H1 (cell line): ENCODE data around the gene GRB7. TPM values are rescaled to one million over a fixed set of nuclear protein-coding genes. Genes with fewer than 3 reads are reported as not detected.
A peak's percentile ranks its signal among the peaks of the same experiment; 100 is the strongest.

Experiments
- CTCF ChIA-PET: fragments of 300-600 bp; sonication (Branson Sonifier 250); formaldehyde crosslinking; loops from one replicate; lab custom pipeline; 2021; ENCODE audit not compliant: partially characterized antibody; lab: Charles Lee
- POLR2A ChIA-PET: fragments of 300-600 bp; sonication (Branson Sonifier 250); formaldehyde crosslinking; loops from one replicate; lab custom pipeline; 2021; ENCODE audit warnings: inconsistent platforms; ENCODE audit not compliant: partially characterized antibody; lab: Charles Lee
- DNase-seq, 2 experiments: peaks; one replicate each; pipeline versions ENCODE4 v3.0.0 to v3.0.0-alpha.2; 2010 to 2022; ENCODE audit warnings: low spot score in 2 of 2, low read depth in 1 of 2, mixed read lengths in 1 of 2
- FAIRE-seq: peaks from 2 replicates; lab custom pipeline; 2011; peaks lifted over from hg19 to GRCh38; lab: Jason Lieb, UNC
- H2AFZ ChIP-seq: 2 replicates; pipeline ENCODE4 v1.8.1; 2012; ENCODE audit warnings: low read length, inconsistent platforms
- H2AK5ac ChIP-seq: 2 replicates; pipeline ENCODE4 v1.6.1; 2013; ENCODE audit warnings: low read depth, low read length
- H2BK120ac ChIP-seq: replicated peaks from 2 replicates; pipeline ENCODE3; 2013; ENCODE audit warnings: low read depth, low read length, inconsistent platforms
- H2BK12ac ChIP-seq: 2 replicates; pipeline ENCODE4 v1.6.1; 2013; ENCODE audit warnings: low read depth, low read length
- H2BK15ac ChIP-seq: 2 replicates; pipeline ENCODE4 v1.6.1; 2013; ENCODE audit warnings: low read length
- H2BK20ac ChIP-seq: 2 replicates; pipeline ENCODE4 v1.6.1; 2013; ENCODE audit warnings: low read length
- H2BK5ac ChIP-seq: 2 replicates; pipeline ENCODE4 v1.6.1; 2013; ENCODE audit warnings: low read depth, low read length
- H3K14ac ChIP-seq: 2 replicates; pipeline ENCODE4 v1.6.1; 2013; ENCODE audit warnings: inconsistent platforms; ENCODE audit not compliant: insufficient read length
- H3K18ac ChIP-seq: 2 replicates; pipeline ENCODE4 v1.6.1; 2013; ENCODE audit warnings: low read length; ENCODE audit errors: extremely low read depth
- H3K23ac ChIP-seq: 2 replicates; pipeline ENCODE4 v1.6.1; 2013; ENCODE audit warnings: inconsistent platforms; ENCODE audit not compliant: insufficient read length
- H3K23me2 ChIP-seq: 2 replicates; pipeline ENCODE4 v1.6.1; 2013; ENCODE audit warnings: low read depth, low read length
- H3K27ac ChIP-seq: 2 replicates; pipeline ENCODE4 v1.6.1; 2011; ENCODE audit warnings: low read depth, low read length, inconsistent platforms
- H3K27me3 ChIP-seq, 4 experiments: replicated peaks in 1 of 4; 1 replicate in 1 of 4; 2 replicates in 3 of 4; pipeline versions ENCODE4 v1.6.1 to v1.8.1; 2011 to 2013; ENCODE audit warnings: low read length in 3 of 4, mild to moderate bottlenecking in 3 of 4, inconsistent platforms in 2 of 4, mixed read lengths in 2 of 4, moderate library complexity in 1 of 4; ENCODE audit not compliant: control insufficient read depth in 3 of 4, insufficient read depth in 3 of 4; ENCODE audit errors: extremely low read depth in 1 of 4
- H3K36me3 ChIP-seq, 4 experiments: 2 replicates each; pipeline versions ENCODE4 v1.6.1 to v1.8.1; 2011 to 2013; ENCODE audit warnings: mild to moderate bottlenecking in 4 of 4, low read length in 3 of 4, moderate library complexity in 2 of 4, control low read depth in 1 of 4, inconsistent platforms in 1 of 4; ENCODE audit not compliant: insufficient read depth in 4 of 4, control insufficient read depth in 2 of 4
- H3K4ac ChIP-seq: replicated peaks from 2 replicates; pipeline ENCODE3; 2013; ENCODE audit warnings: low read length, low read depth, mixed read lengths, inconsistent platforms; ENCODE audit not compliant: insufficient read length
- H3K4me1 ChIP-seq, 4 experiments: replicated peaks in 1 of 4; 1 replicate in 1 of 4; 2 replicates in 3 of 4; pipeline versions ENCODE4 v1.6.1 to v1.8.1; 2011 to 2013; ENCODE audit warnings: low read length in 3 of 4, inconsistent platforms in 2 of 4, mixed read lengths in 1 of 4; ENCODE audit not compliant: insufficient read depth in 4 of 4, control insufficient read depth in 3 of 4
- H3K4me2 ChIP-seq, 2 experiments: 2 replicates each; pipeline versions ENCODE4 v1.6.1 to v1.8.1; 2011 to 2013; ENCODE audit warnings: low read depth in 2 of 2, low read length in 2 of 2, control low read depth in 1 of 2, inconsistent platforms in 1 of 2, mild to moderate bottlenecking in 1 of 2; ENCODE audit not compliant: insufficient read depth in 1 of 2
- H3K4me3 ChIP-seq, 4 experiments: fragments of 200-600, 300-600 bp in 1 of 4; sonication (generic), shearing (Covaris generic), sonication (Bioruptor Twin) in 1 of 4; 2 replicates each; pipeline versions ENCODE4 v1.5.1 to v1.8.1; 2011 to 2016; ENCODE audit warnings: low read length in 4 of 4, low read depth in 3 of 4, control low read depth in 2 of 4, inconsistent platforms in 2 of 4, mild to moderate bottlenecking in 2 of 4, mixed read lengths in 1 of 4, moderate library complexity in 1 of 4; ENCODE audit not compliant: insufficient read depth in 2 of 4; ENCODE audit errors: extremely low read depth in 1 of 4
- H3K56ac ChIP-seq: replicated peaks from 2 replicates; pipeline ENCODE3; 2013; ENCODE audit warnings: low read depth, mild to moderate bottlenecking, mixed read lengths, low read length, inconsistent platforms; ENCODE audit not compliant: insufficient read length
- H3K79me1 ChIP-seq: 2 replicates; pipeline ENCODE4 v1.6.1; 2013; ENCODE audit warnings: low read depth, low read length, control low read depth
- H3K79me2 ChIP-seq, 2 experiments: 2 replicates each; pipeline versions ENCODE4 v1.6.1 to v1.8.1; 2012 to 2013; ENCODE audit warnings: low read length in 2 of 2, mild to moderate bottlenecking in 2 of 2, inconsistent platforms in 1 of 2; ENCODE audit not compliant: insufficient read depth in 2 of 2, control insufficient read depth in 1 of 2
- H3K9ac ChIP-seq, 4 experiments: replicated peaks in 1 of 4; 1 replicate in 1 of 4; 2 replicates in 3 of 4; pipeline versions ENCODE4 v1.6.1 to v1.8.1; 2011 to 2013; ENCODE audit warnings: low read depth in 3 of 4, low read length in 3 of 4, control low read depth in 2 of 4, mild to moderate bottlenecking in 2 of 4, moderate library complexity in 2 of 4, inconsistent platforms in 1 of 4; ENCODE audit errors: extremely low read depth in 1 of 4
- H3K9me3 ChIP-seq, 2 experiments: 2 replicates each; pipeline versions ENCODE4 v1.6.1 to v1.8.1; 2012 to 2013; ENCODE audit warnings: mild to moderate bottlenecking in 2 of 2, moderate library complexity in 2 of 2, control low read depth in 1 of 2, inconsistent platforms in 1 of 2, low read depth in 1 of 2, low read length in 1 of 2, mixed read lengths in 1 of 2; ENCODE audit not compliant: insufficient read depth in 2 of 2
- H4K20me1 ChIP-seq, 2 experiments: replicated peaks in 1 of 2; 2 replicates each; pipeline versions ENCODE3 to v1.8.1; 2011 to 2013; ENCODE audit warnings: inconsistent platforms in 2 of 2, low read length in 2 of 2, mild to moderate bottlenecking in 1 of 2; ENCODE audit not compliant: insufficient read depth in 2 of 2, control insufficient read depth in 1 of 2
- H4K5ac ChIP-seq: 2 replicates; pipeline ENCODE4 v1.6.1; 2013; ENCODE audit warnings: low read length, low read depth, mixed read lengths, inconsistent platforms; ENCODE audit not compliant: insufficient read length
- H4K8ac ChIP-seq: 2 replicates; pipeline ENCODE4 v1.8.0; 2013; ENCODE audit warnings: mild to moderate bottlenecking, moderate library complexity, low read length, inconsistent platforms; ENCODE audit not compliant: insufficient read depth; ENCODE audit errors: extremely low read depth
- H4K91ac ChIP-seq: replicated peaks from 2 replicates; pipeline ENCODE3; 2013; ENCODE audit warnings: low read length, mixed read lengths, inconsistent platforms; ENCODE audit not compliant: insufficient read length
- BACH1 ChIP-seq: IDR thresholded peaks from 2 replicates; pipeline ENCODE4 v1.6.1; 2012; ENCODE audit warnings: low read length, improper control_type of control experiment
- CBX8 ChIP-seq: fragments of 300-800, 300-1000 bp; sonication (generic); IDR thresholded peaks from 2 replicates; pipeline ENCODE4 v1.7.1; 2016; ENCODE audit warnings: low read depth, low read length, borderline replicate concordance
- EZH2 ChIP-seq: fragments of 200-600 bp; sonication (generic); IDR thresholded peaks from 2 replicates; pipeline ENCODE4 v1.7.1; 2012; ENCODE audit warnings: low read depth, mild to moderate bottlenecking, moderate library complexity, low read length, inconsistent platforms; ENCODE audit not compliant: severe bottlenecking
- JUND ChIP-seq: IDR thresholded peaks from 2 replicates; pipeline ENCODE4 v1.6.1; 2011; ENCODE audit warnings: mild to moderate bottlenecking, improper control_type of control experiment, low read length
- SIN3A ChIP-seq, 2 experiments: IDR thresholded peaks in 1 of 2; conservative IDR thresholded peaks in 1 of 2; 2 replicates each; pipeline ENCODE4 v1.6.1; 2011 to 2012; ENCODE audit warnings: low read length in 2 of 2, improper control_type of control experiment in 1 of 2, low read depth in 1 of 2, mild to moderate bottlenecking in 1 of 2
- SRF ChIP-seq: IDR thresholded peaks from 2 replicates; pipeline ENCODE4 v1.6.1; 2011; ENCODE audit warnings: mild to moderate bottlenecking, low read depth, low read length, moderate library complexity
- TEAD4 ChIP-seq: IDR thresholded peaks from 2 replicates; pipeline ENCODE4 v1.6.1; 2012; ENCODE audit warnings: low read depth, low read length, inconsistent platforms, mixed read lengths
- ZNF274 ChIP-seq: IDR thresholded peaks from 2 replicates; pipeline ENCODE4 v1.7.0; 2012; ENCODE audit warnings: low read length, borderline replicate concordance; ENCODE audit errors: extremely low read depth
- WGBS, 2 experiments: shearing (Covaris generic) in 1 of 2; methylation state at CpG; one replicate each; pipeline versions ENCODE4 v1.1.6 to v1.1.7; 2013 to 2015; ENCODE audit warnings: low lambda C conversion rate in 2 of 2, mixed read lengths in 2 of 2, inconsistent platforms in 1 of 2, low coverage in 1 of 2, missing lambda C conversion rate in 1 of 2; ENCODE audit not compliant: insufficient replicate concordance in 2 of 2, insufficient coverage in 1 of 2, insufficient read length in 1 of 2; ENCODE audit errors: extremely low coverage in 1 of 2, missing lambda C conversion rate in 1 of 2; 5-methylcytosine and 5-hydroxymethylcytosine counted together
- polyA plus RNA-seq, 7 experiments: library from polyadenylated mRNA; depleted of rRNA in 3 of 7; stranded (reverse) in 5 of 7; unstranded in 2 of 7; fragments of >200 nt in 5 of 7; fragments of 200-250 nt in 2 of 7; gene quantifications; 1 replicate in 5 of 7; 2 replicates in 1 of 7; 4 replicates in 1 of 7; pipeline versions ENCODE4 v1.2.1 to v1.2.3, GENCODE V29; 2011 to 2013; ENCODE audit warnings: missing spikeins in 2 of 7, mixed read lengths in 2 of 7
- total RNA-seq: library from RNA; stranded (reverse); fragmentation: NEBNext Ultra II Directional; extraction: Animal tissue kit (Norgen Biotek cat#: 25700); gene quantifications from 2 replicates; pipeline ENCODE4 v1.2.1, GENCODE V29; 2021

GRB7 gene
- total and polyA plus RNA-seq, 2 of the 8 experiments (the other 6 are each of a cell fraction or from before 2014, with no cell fraction given): 32.2 to 41.5 TPM

DNA sequence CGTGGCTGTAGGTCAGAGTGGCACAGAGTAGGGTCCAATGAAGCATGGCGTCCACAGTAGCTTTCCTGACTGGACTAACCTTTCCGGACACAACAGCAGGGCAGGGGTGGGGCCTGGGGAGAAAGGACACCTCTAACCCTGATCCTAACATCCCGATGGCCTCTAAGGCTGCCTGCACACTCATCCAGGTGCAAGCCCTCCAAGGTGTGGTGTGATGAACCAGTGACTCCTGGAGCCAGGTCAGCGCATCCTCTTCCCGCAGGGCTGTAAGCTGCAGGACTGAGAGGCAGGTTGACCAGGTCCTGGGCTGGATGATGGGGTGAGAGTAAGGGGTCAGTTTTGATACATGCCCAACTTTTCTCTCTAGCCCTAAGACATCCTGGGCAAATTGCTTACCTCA is 41.0 kb upstream of the GRB7 start:
- Histone ChIP-seq H3K9me3 (no peaks in the 10 kb centered on the region), H3K4me2 (peak overlapping the region; percentile 20 to 65), H2BK12ac (peak overlapping the region; percentile 100; the same call in 1 of the 2 replicates), H3K79me2 (peaks cover 13 to 37% of the 10 kb centered on the region in 2 experiments), H2BK15ac (peak overlapping the region; percentile 97; the same call in 1 of the 2 replicates), H3K27me3 (no peaks in the 10 kb centered on the region), H3K4ac (peak overlapping the region; percentile 96), H3K14ac (no peak overlapping the region), H3K4me3 (peak overlapping the region in 1 of 4 experiments; percentile 33; a peak in 1 of 8 replicates), H4K5ac (peak overlapping the region; percentile 41), H3K79me1 (peaks cover 2% of the 10 kb centered on the region; the same call in 1 of the 2 replicates), H3K9ac (no peak overlapping the region; a peak in 1 of 7 replicates), H2AFZ (no peak overlapping the region), H4K8ac (no peak overlapping the region), H3K27ac (0 out of 2 replicates have a peak overlapping the region, but pooled peaks have one; percentile 37), H3K36me3 (no peaks in the 10 kb centered on the region), H3K18ac (peak overlapping the region; percentile 91), H2BK20ac (peak overlapping the region; percentile 99; the same call in 1 of the 2 replicates), H3K4me1 (peaks cover 17 to 32% (median 24%) of the 10 kb centered on the region in 4 experiments), H3K23me2 (peaks cover 13% of the 10 kb centered on the region), H4K20me1 (peaks cover 1 to 8% of the 10 kb centered on the region in 2 experiments), H2BK5ac (peak overlapping the region; percentile 98; the same call in 1 of the 2 replicates), H4K91ac (peak overlapping the region; percentile 98), H3K23ac (no peak overlapping the region), H3K56ac (no peak overlapping the region), H2BK120ac (peak overlapping the region; percentile 79), H2AK5ac (peak overlapping the region; percentile 98)
- no peak for FAIRE-seq
- ChIA-PET CTCF (interaction anchor here (0.9 to 52.4 kb wide), 13 partner anchors 9 to 460 kb away, joined by 3 to 1885 read pairs (median 6); partner anchors contain the start of genes MIEN1, PNMT, PPP1R1B and STARD3), POLR2A (interaction anchor here (0.7 to 38.1 kb wide), 10 partner anchors 10 to 55 kb away, joined by 3 to 708 read pairs (median 4); partner anchors contain the start of genes PGAP3, PNMT and TCAP)
- TF ChIP-seq ZNF274 (no peak), SRF (no peak), JUND (no peak), SIN3A (conservative IDR thresholded peaks at IDR 0.05 in 1 of 2, IDR thresholded peaks at IDR 0.05 in 1 of 2; ENCODE audit: low read depth in 1 of 2, low read length in 2 of 2) (no peak), EZH2 (no peak), CBX8 (no peak), TEAD4 (no peak), BACH1 (no peak)
- no peak for DNase-seq
- 64% methylated on average over 6 of the region's 6 CpGs; no CpG with 5 or more reads in 1 of the 2 experiments for WGBS, 2 experiments
